ENCODE measurements around the gene HCN4.

HCN4 gene

GRCh38 chr15:73353734-73354133 lies 15.0 kb downstream of the HCN4 start:
- H3K4me3 Mint-ChIP-seq = no peak overlapping the region
- H3K36me3 Mint-ChIP-seq (ENCODE audit: low read depth) = no peaks in the 10 kb centered on the region
- no peak overlapping the region for H3K27ac Mint-ChIP-seq
- no peaks in the 10 kb centered on the region for H3K9me3 Mint-ChIP-seq
- no peak for DNase-seq
- no peak for TF ChIP-seq CTCF (IDR thresholded peaks at IDR 0.05)
- H3K4me1 Mint-ChIP-seq = peaks cover 10% of the 10 kb centered on the region
- H3K27me3 Mint-ChIP-seq (ENCODE audit: low read depth, poor library complexity) = peaks cover 11% of the 10 kb centered on the region

GRCh38 chr15:73352082-73352481 lies 16.7 kb downstream of the HCN4 start:
- no peaks in the 10 kb centered on the region for H3K4me1 Mint-ChIP-seq
- DNase-seq = no peak
- no peak overlapping the region for H3K4me3 Mint-ChIP-seq
- H3K9me3 Mint-ChIP-seq = no peaks in the 10 kb centered on the region
- peaks cover 8% of the 10 kb centered on the region for H3K27me3 Mint-ChIP-seq (ENCODE audit: low read depth, poor library complexity)
- no peak for TF ChIP-seq CTCF (IDR thresholded peaks at IDR 0.05)
- H3K36me3 Mint-ChIP-seq (ENCODE audit: low read depth) = no peaks in the 10 kb centered on the region
- H3K27ac Mint-ChIP-seq = no peak overlapping the region

- no peak for DNase-seq
- Mint-ChIP-seq H3K4me3 (no peak overlapping the region), H3K9me3 (no peaks in the 10 kb centered on the region), H3K4me1 (no peaks in the 10 kb centered on the region), H3K36me3 (ENCODE audit: low read depth) (no peaks in the 10 kb centered on the region), H3K27me3 (ENCODE audit: low read depth, poor library complexity) (peaks cover 7% of the 10 kb centered on the region), H3K27ac (no peak overlapping the region)
- no peak for TF ChIP-seq CTCF (IDR thresholded peaks at IDR 0.05)
These were observed 19.6 kb downstream of the HCN4 start for GRCh38 chr15:73349191-73349590.

GRCh38 chr15:73346735-73347312 lies 21.9 kb downstream of the HCN4 start:
- peaks cover 7% of the 10 kb centered on the region for H3K27me3 Mint-ChIP-seq (ENCODE audit: low read depth, poor library complexity)
- H3K36me3 Mint-ChIP-seq (ENCODE audit: low read depth) = no peaks in the 10 kb centered on the region
- no peak overlapping the region for H3K27ac Mint-ChIP-seq
- H3K4me3 Mint-ChIP-seq = no peak overlapping the region
- no peaks in the 10 kb centered on the region for H3K9me3 Mint-ChIP-seq
- H3K4me1 Mint-ChIP-seq = no peaks in the 10 kb centered on the region
- no peak for TF ChIP-seq CTCF (IDR thresholded peaks at IDR 0.05)
- peak; percentile 93 for DNase-seq

- no peak overlapping the region for H3K4me3 Mint-ChIP-seq
- DNase-seq = no peak
- H3K36me3 Mint-ChIP-seq (ENCODE audit: low read depth) = no peaks in the 10 kb centered on the region
- no peaks in the 10 kb centered on the region for H3K9me3 Mint-ChIP-seq
- no peak for TF ChIP-seq CTCF (IDR thresholded peaks at IDR 0.05)
- peaks cover 9% of the 10 kb centered on the region for H3K27me3 Mint-ChIP-seq (ENCODE audit: low read depth, poor library complexity)
- H3K27ac Mint-ChIP-seq = no peak overlapping the region
- no peaks in the 10 kb centered on the region for H3K4me1 Mint-ChIP-seq
These were observed 23.1 kb downstream of the HCN4 start for GRCh38 chr15:73345658-73346057.

- H3K9me3 Mint-ChIP-seq = no peaks in the 10 kb centered on the region
- TF ChIP-seq CTCF (IDR thresholded peaks at IDR 0.05) = no peak
- no peak overlapping the region for H3K4me3 Mint-ChIP-seq
- no peaks in the 10 kb centered on the region for H3K4me1 Mint-ChIP-seq
- DNase-seq = no peak
- H3K27me3 Mint-ChIP-seq (ENCODE audit: low read depth, poor library complexity) = peaks cover 13% of the 10 kb centered on the region
- H3K27ac Mint-ChIP-seq = no peak overlapping the region
- no peaks in the 10 kb centered on the region for H3K36me3 Mint-ChIP-seq (ENCODE audit: low read depth)
These were observed 24.7 kb downstream of the HCN4 start for GRCh38 chr15:73344056-73344455.

Data from nephron progenitor cell (in vitro differentiated cells).